IPS DF 6.9 (cell line): ENCODE results near the gene TMX4.
A peak's percentile ranks its signal among the peaks of the same experiment; 100 is the strongest.

ENCODE experiments used
- DNase-seq: peaks from one replicate; pipeline ENCODE4 v3.0.0-alpha.2; 2013; ENCODE audit warnings: low read depth, low spot score
- H3K27ac ChIP-seq: one replicate; pipeline ENCODE4 v1.5.1; 2013; ENCODE audit warnings: low read length, control low read depth
- H3K27me3 ChIP-seq: 2 replicates; pipeline ENCODE4 v1.6.1; 2013; ENCODE audit warnings: mild to moderate bottlenecking, low read length; ENCODE audit not compliant: control insufficient read depth, insufficient read depth
- H3K36me3 ChIP-seq: 2 replicates; pipeline ENCODE4 v1.6.1; 2013; ENCODE audit warnings: low read length; ENCODE audit not compliant: control insufficient read depth, insufficient read depth
- H3K4me1 ChIP-seq: 2 replicates; pipeline ENCODE4 v1.6.1; 2013; ENCODE audit warnings: low read length; ENCODE audit not compliant: control insufficient read depth, insufficient read depth
- H3K4me3 ChIP-seq: 2 replicates; pipeline ENCODE4 v1.5.1; 2013; ENCODE audit warnings: mild to moderate bottlenecking, low read length
- H3K9me3 ChIP-seq: 2 replicates; pipeline ENCODE4 v1.6.1; 2013; ENCODE audit warnings: low read length, inconsistent platforms; ENCODE audit not compliant: control insufficient read depth, insufficient read depth
- WGBS: extraction: QIAGEN DNeasy Blood & Tissue Kit; methylation state at CpG from one replicate; pipeline ENCODE4 v1.1.7; 2013; ENCODE audit warnings: mixed read lengths, missing lambda C conversion rate; ENCODE audit not compliant: insufficient read length, insufficient coverage; 5-methylcytosine and 5-hydroxymethylcytosine counted together

Gene TMX4, protein sequence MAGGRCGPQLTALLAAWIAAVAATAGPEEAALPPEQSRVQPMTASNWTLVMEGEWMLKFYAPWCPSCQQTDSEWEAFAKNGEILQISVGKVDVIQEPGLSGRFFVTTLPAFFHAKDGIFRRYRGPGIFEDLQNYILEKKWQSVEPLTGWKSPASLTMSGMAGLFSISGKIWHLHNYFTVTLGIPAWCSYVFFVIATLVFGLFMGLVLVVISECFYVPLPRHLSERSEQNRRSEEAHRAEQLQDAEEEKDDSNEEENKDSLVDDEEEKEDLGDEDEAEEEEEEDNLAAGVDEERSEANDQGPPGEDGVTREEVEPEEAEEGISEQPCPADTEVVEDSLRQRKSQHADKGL

DNA sequence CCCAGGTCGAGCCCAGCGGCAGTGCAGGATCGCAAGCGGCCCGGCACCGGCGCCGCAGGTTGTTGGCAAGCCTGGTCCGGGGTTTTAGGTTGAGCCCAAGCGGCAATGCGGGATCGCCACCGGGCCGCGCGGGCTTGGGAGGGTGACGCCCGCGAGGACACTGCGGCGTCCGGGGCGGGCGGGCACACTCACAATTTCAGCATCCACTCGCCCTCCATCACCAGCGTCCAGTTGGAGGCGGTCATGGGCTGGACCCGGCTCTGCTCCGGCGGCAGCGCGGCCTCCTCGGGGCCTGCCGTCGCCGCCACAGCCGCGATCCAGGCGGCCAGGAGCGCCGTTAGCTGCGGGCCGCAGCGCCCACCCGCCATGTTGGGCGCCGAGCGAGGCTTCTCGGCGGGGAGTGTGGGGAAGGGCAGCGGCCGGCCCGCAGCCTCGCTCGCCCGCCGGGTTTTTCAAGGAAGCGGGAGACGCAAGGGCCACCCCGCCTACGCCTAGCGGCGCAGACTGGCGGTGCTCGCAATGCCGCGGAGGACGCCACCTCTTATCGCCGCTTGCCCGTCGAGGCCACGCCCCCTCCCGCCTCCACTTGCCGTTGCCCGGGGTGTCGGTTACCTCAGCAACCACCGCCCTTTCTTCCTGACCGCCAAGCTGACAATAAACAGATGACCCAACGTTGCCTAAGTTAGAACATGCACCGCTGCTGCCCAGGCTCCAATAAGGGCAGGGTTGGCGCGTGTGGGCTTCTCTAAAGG is at the start of gene TMX4:
TSS of gene TMX4 (minus strand) at position 516 of the 752 bp plus-strand sequence. CDS start at position 368, 148 bp downstream.
- Histone ChIP-seq H3K27ac (no peak within 1 kb of the TSS), H3K36me3 (no peaks in the 10 kb centered on the region), H3K4me3 (peak within 1 kb of the TSS; percentile 83), H3K4me1 (no peaks in the 10 kb centered on the region), H3K27me3 (no peaks in the 10 kb centered on the region), H3K9me3 (no peaks in the 10 kb centered on the region)
- WGBS = no CpG with 5 or more reads among the region's 83 CpGs
- no peak for DNase-seq

DNA sequence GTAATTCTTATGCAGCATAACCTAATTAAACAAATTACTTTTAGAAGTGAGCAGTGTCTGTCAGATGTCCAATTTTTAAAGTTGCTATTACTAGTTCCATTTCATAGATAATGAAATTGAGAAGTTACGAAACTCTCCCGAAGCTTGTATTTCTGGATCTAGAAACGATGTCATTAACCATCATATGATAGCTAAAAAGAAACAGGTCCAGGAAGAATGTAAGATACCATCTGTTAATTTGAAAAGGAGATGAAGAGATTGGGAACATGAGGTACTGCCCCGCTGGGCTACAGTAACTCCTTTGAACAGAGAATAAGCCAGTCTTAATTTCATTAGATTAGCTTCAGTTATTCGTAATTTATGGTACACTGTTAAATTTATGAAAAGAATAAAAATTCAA is 47.5 kb upstream of the TMX4 start:
- DNase-seq = no peak
- no peak overlapping the region for H3K27ac ChIP-seq
- H3K9me3 ChIP-seq = no peaks in the 10 kb centered on the region
- H3K4me3 ChIP-seq = no peak overlapping the region
- no CpG with 5 or more reads among the region's 5 CpGs for WGBS
- H3K36me3 ChIP-seq = no peaks in the 10 kb centered on the region
- no peaks in the 10 kb centered on the region for H3K27me3 ChIP-seq
- H3K4me1 ChIP-seq = no peaks in the 10 kb centered on the region

DNA sequence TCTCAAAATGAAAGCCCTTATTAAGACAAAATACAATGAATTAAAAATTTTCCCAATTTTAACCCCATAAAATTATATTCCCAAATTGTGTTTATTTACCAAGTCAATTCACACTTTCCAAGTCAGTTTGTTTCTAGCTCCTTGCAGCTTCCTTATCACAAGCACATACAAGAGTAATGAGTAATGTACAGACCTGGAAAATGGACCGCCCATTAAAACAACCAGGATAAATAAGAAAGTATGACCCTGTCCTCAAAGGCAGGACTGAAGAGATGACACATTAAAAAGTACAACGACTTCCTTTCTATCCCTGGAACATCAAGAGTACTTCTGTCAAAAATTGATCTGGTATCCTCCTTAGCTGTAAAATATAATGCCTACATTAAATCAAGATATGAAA is 47.1 kb upstream of the TMX4 start:
- Histone ChIP-seq H3K36me3 (no peaks in the 10 kb centered on the region), H3K27ac (no peak overlapping the region), H3K27me3 (no peaks in the 10 kb centered on the region), H3K9me3 (no peaks in the 10 kb centered on the region), H3K4me1 (no peaks in the 10 kb centered on the region), H3K4me3 (no peak overlapping the region)
- DNase-seq = no peak
- WGBS = no CpG with 5 or more reads among the region's 2 CpGs

DNA sequence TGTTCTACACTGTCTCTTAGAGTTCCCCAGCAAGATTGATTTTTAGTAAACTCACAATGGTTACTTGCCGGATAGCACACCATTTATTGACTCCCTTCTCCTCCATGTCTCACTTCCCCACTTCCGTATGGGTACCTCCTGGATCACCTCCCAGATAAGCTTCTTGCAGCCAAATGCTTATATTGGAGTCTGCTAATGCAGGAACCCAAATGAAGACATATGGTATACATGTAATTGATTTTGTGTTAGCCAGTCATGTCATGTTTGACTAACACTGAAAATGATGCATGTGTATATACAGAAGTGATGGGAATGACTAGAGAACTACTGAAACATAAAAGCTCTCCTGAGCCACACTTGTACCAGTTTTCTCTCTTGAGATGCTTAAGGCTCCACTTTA is 46.1 kb upstream of the TMX4 start:
- Histone ChIP-seq H3K27ac (no peak overlapping the region), H3K9me3 (no peaks in the 10 kb centered on the region), H3K36me3 (no peaks in the 10 kb centered on the region), H3K27me3 (no peaks in the 10 kb centered on the region), H3K4me3 (no peak overlapping the region), H3K4me1 (no peaks in the 10 kb centered on the region)
- no peak for DNase-seq
- WGBS = no CpG with 5 or more reads among the region's 2 CpGs

DNA sequence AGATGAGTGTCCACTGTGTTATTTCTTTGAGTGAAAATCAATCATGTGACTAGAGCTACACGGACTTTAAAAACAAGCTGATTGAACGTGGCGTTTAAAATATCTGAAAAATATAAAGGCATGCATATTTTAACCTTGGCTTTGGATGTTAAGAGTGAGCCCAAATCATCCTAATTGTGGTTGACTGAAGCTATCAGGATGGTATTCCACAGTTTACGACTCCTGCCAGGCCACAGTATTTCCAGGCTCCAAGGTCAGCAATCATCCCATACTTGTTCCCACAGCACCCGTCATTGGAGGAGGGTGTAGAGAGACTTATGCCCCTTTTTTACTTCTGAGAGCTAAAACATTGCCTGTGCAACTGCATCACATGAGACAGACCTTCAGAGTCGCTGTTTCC is 43.2 kb upstream of the TMX4 start:
- Histone ChIP-seq H3K4me3 (no peak overlapping the region), H3K27me3 (no peaks in the 10 kb centered on the region), H3K4me1 (no peaks in the 10 kb centered on the region), H3K36me3 (no peaks in the 10 kb centered on the region), H3K9me3 (no peaks in the 10 kb centered on the region), H3K27ac (no peak overlapping the region)
- no CpG with 5 or more reads among the region's 6 CpGs for WGBS
- DNase-seq = no peak

DNA sequence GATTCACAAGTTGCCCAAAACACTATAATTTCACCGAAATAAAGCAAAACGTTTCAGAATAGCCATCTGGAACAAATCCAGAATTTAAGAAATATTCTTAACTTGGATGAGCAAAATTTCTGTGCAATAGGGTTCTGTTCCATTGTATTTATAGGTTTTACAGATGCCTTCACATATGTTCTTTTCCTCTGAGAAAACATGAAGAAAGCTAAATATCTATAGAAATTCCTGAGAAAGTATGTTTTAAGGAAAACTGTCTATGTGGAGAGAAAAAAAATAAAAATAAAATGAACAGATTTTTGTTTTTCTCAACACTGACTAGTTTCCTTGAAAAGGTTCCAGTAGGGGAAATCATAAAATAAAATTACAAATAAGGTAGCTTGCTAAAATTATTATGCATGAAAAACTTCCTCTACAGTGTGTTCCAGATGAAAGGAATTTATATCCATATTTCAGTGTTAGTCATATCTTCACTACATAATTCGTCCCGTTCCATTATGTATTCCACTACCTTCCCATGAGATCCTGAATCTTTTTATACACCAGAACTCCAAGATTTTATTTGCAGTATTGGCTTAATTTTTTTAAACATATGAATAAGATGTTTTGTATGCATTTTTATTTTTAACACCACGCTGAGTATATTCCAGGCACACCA is 42.4 kb upstream of the TMX4 start:
- Histone ChIP-seq H3K27ac (no peak overlapping the region), H3K9me3 (no peaks in the 10 kb centered on the region), H3K27me3 (no peaks in the 10 kb centered on the region), H3K4me3 (no peak overlapping the region), H3K36me3 (no peaks in the 10 kb centered on the region), H3K4me1 (no peaks in the 10 kb centered on the region)
- no peak for DNase-seq
- WGBS = 100% methylated on average over 2 of the region's 5 CpGs

DNA sequence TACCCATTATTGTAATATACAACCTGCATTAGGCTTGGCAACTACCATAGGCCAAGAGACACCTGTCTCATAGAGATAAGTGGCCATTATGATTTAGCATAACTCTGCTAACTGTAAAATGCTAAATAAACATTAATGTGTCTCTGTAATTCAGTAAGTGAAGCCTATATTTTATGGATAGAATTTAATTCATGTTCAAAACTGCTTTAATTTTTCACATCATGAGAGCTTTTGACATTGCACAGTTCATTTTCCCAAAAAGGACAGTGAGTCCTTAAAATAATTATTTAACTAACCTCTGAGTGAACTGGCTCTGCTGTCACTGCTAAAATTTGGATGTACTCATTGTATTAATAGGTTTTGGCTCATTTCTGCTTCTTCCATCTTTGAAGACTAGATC is 41.4 kb upstream of the TMX4 start:
- Histone ChIP-seq H3K36me3 (no peaks in the 10 kb centered on the region), H3K9me3 (no peaks in the 10 kb centered on the region), H3K27me3 (no peaks in the 10 kb centered on the region), H3K4me3 (no peak overlapping the region), H3K4me1 (no peaks in the 10 kb centered on the region), H3K27ac (no peak overlapping the region)
- no peak for DNase-seq

DNA sequence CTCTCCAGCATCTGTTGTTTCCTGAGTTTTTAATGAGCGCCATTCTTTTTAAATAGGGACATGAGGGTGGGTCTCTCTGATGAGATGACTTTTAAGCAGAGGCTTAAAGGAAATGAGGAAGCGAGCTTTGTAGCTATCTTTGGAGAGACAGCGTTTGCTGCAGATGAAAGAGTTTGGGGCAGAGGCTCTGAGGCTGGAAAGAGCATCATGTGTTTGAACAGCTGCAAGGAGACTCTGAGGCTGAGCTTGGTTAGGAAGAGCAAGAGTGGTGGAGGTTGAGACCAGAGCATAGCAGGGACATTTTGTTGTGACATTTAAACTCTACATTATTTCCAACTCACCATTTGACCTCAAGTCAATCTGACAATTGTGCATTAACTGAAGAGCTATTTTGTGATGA is 38.3 kb upstream of the TMX4 start:
- no peaks in the 10 kb centered on the region for H3K36me3 ChIP-seq
- H3K27ac ChIP-seq = no peak overlapping the region
- WGBS = no CpG with 5 or more reads among the region's 3 CpGs

DNA sequence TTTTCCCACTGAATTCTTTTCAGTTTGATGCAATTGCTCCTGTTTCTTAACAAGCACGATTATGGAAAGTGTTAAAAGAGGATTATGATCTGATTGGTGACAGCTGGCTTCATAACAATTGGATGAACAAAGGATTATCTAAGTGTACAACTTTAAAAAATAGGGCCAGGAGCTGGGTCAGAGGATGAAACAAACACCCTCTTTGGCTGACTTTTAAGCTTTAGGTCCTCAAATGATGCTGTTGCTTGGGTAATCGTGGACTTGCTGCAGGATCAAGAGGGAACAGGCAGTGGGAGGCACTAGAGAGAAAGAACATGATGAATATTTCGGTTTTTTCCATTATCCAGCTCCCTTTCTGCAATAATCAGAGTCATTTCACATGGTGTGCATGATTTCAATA is 35.5 kb upstream of the TMX4 start:
- no peak overlapping the region for H3K4me3 ChIP-seq
- no CpG with 5 or more reads among the region's 3 CpGs for WGBS
- no peak overlapping the region for H3K27ac ChIP-seq
- no peaks in the 10 kb centered on the region for H3K9me3 ChIP-seq
- H3K27me3 ChIP-seq = no peaks in the 10 kb centered on the region
- DNase-seq = no peak
- H3K4me1 ChIP-seq = no peaks in the 10 kb centered on the region
- no peaks in the 10 kb centered on the region for H3K36me3 ChIP-seq

More for the DNA sequence above, 38.3 kb upstream of the TMX4 start:
- Histone ChIP-seq H3K4me3 (no peak overlapping the region), H3K9me3 (no peaks in the 10 kb centered on the region), H3K4me1 (no peaks in the 10 kb centered on the region), H3K27me3 (no peaks in the 10 kb centered on the region)
- DNase-seq = no peak

DNA sequence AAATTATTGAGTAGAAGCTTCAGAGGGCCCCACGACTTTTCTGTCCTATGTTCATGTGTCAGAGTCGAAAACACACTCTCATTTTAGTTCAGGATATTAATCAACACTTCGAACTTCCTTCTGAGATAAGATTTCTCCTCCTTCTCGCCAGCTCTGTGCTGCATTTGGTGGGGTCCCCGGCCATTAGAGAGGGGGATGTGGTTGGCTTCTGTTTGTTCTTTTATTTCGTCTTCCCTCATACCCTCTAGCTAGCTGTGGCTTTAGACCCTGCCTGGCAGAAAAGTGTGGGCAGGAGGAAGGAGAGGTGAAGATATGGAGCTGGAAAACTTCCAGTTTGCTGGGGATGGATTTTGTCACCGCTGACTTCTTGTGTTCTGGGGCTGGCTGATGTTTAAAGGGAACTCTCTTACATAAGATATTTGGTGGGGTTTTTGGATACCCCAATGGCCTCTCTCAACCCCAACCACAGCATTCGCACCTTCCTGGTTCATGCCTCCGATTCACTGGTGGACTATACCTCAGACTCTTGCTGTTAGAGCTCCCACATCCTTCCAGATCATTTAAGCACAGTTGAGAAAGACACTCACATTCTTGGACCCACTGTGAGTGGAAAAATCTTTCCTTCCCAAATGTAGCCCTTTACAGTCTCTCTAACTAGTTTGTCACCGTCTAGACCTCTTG is 30.7 kb upstream of the TMX4 start:
- Histone ChIP-seq H3K9me3 (no peaks in the 10 kb centered on the region), H3K27me3 (no peaks in the 10 kb centered on the region), H3K27ac (no peak overlapping the region), H3K4me3 (no peak overlapping the region), H3K4me1 (no peaks in the 10 kb centered on the region), H3K36me3 (no peaks in the 10 kb centered on the region)
- no CpG with 5 or more reads among the region's 10 CpGs for WGBS
- DNase-seq = no peak
